ENCODE results near the gene GOLGA6L2. TPM values are rescaled to one million over a fixed set of nuclear protein-coding genes. Genes with fewer than 3 reads are reported as not detected.

GOLGA6L2 gene, protein sequence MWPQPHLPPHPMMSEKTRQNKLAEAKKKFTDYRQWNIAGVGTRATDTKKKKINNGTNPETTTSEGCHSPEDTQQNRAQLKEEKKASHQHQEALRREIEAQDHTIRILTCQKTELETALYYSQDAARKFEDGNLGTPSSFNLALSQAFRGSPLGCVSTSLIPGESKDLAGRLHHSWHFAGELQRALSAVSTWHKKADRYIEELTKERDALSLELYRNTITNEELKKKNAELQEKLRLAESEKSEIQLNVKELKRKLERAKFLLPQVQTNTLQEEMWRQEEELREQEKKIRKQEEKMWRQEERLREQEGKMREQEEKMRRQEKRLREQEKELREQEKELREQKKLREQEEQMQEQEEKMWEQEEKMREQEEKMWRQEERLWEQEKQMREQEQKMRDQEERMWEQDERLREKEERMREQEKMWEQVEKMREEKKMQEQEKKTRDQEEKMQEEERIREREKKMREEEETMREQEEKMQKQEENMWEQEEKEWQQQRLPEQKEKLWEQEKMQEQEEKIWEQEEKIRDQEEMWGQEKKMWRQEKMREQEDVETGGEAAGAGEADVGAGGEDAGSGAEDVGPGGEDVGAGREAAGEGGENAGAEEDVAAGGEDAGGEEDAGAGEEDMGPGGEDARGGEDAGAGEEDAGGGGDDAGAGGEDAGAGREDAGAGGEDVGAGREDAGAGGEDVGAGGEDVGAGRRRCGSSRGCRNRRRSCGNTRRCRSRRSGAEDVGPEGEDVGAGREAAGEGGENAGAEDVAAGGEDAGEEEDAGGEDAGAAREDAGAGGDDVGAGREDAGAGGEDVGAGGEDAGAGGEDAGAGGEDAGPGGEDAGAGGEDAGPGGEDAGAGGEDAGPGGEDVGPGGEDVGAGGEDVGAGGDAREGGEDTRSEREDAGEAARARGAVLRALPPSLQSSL
- total RNA-seq (2014; rRNA removed; shearing (Covaris generic); ENCODE audit: low replicate concordance): not detected in 2 replicates

GRCh38 chr15:23447107-23447500 is at the start of gene GOLGA6L2:
GOLGA6L2 (minus strand) TSS chr15:23447243; CDS start chr15:23447181, 62 bp downstream.
- Histone ChIP-seq H3K27me3 (ENCODE audit: low read length) (no peaks in the 10 kb centered on the region), H2AFZ (ENCODE audit: low read length) (no peak within 1 kb of the TSS), H3K4me1 (ENCODE audit: low read length) (no peaks in the 10 kb centered on the region), H4K20me1 (ENCODE audit: insufficient read depth, low read depth, low read length) (no peaks in the 10 kb centered on the region), H3K36me3 (ENCODE audit: insufficient read depth, low read length) (no peaks in the 10 kb centered on the region), H3K4me3 (ENCODE audit: low read length) (no peak within 1 kb of the TSS), H3K9me3 (ENCODE audit: low read length) (no peaks in the 10 kb centered on the region), H3K9ac (ENCODE audit: low read length) (no peak within 1 kb of the TSS), H3K79me2 (ENCODE audit: low read length) (no peaks in the 10 kb centered on the region), H3K9me2 (replicated peaks; ENCODE audit: insufficient read depth, low read length) (no peaks in the 10 kb centered on the region), H3K27ac (ENCODE audit: low read length) (no peak within 1 kb of the TSS), H3K4me2 (ENCODE audit: low read depth, low read length, poor library complexity, severe bottlenecking) (no peak within 1 kb of the TSS)
- DNase-seq: peak; percentile 81

DNA sequence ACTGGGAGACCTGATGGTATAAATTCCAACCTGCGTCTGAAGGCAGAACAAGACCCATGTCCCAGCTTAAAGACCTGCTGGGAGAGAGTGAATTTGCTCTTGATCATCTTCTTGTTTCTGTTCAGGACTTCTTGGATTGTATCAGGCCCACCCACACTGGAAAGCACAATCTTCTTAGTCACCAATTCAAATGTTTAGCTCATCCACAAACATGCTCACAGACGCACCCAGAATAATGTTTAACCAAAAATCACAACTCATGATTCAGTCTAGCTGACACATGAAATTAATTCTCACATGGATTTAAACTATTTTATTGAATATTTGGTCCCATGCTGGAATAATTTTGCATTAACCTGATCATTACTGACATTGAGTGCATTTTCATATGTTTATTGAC is 37.8 kb upstream of the GOLGA6L2 start:
- Histone ChIP-seq H3K4me2 (ENCODE audit: low read depth, low read length, poor library complexity, severe bottlenecking) (no peak overlapping the region), H3K9ac (ENCODE audit: low read length) (no peak overlapping the region), H3K79me2 (ENCODE audit: low read length) (no peaks in the 10 kb centered on the region), H3K9me3 (ENCODE audit: low read length) (no peaks in the 10 kb centered on the region), H3K27ac (ENCODE audit: low read length) (no peak overlapping the region), H4K20me1 (ENCODE audit: insufficient read depth, low read depth, low read length) (no peaks in the 10 kb centered on the region), H3K9me2 (replicated peaks; ENCODE audit: insufficient read depth, low read length) (no peaks in the 10 kb centered on the region), H3K27me3 (ENCODE audit: low read length) (no peaks in the 10 kb centered on the region), H2AFZ (ENCODE audit: low read length) (no peak overlapping the region), H3K4me1 (ENCODE audit: low read length) (no peaks in the 10 kb centered on the region), H3K36me3 (ENCODE audit: insufficient read depth, low read length) (no peaks in the 10 kb centered on the region), H3K4me3 (ENCODE audit: low read length) (no peak overlapping the region)
- no peak for DNase-seq

DNA sequence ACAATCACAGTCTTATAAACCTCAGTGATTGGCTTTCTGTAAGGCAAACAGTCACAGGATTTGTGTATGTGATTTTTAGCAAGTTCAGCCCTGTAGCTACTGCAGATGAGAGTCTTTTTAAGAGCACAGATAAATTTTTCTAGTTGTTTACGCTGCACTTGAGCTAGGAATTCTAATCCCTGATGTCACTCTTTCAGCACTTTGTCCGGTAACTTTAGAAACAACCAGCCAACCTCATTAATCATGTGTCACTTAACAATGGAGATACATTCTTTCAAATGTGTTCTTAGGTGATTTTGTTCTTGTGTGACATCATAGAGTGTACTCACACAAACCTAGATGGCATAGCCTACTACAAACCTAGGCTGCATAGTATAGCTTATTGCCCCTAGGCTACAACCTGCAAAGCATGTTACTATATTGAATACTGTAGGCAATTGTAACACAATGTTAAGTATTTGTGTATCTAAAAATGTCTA is 36.8 kb upstream of the GOLGA6L2 start:
- Histone ChIP-seq H3K4me1 (ENCODE audit: low read length) (no peaks in the 10 kb centered on the region), H3K9me2 (replicated peaks; ENCODE audit: insufficient read depth, low read length) (no peaks in the 10 kb centered on the region), H2AFZ (ENCODE audit: low read length) (no peak overlapping the region), H3K9me3 (ENCODE audit: low read length) (no peaks in the 10 kb centered on the region), H3K27ac (ENCODE audit: low read length) (no peak overlapping the region), H3K4me3 (ENCODE audit: low read length) (no peak overlapping the region), H3K27me3 (ENCODE audit: low read length) (no peaks in the 10 kb centered on the region), H4K20me1 (ENCODE audit: insufficient read depth, low read depth, low read length) (no peaks in the 10 kb centered on the region), H3K9ac (ENCODE audit: low read length) (no peak overlapping the region), H3K36me3 (ENCODE audit: insufficient read depth, low read length) (no peaks in the 10 kb centered on the region), H3K4me2 (ENCODE audit: low read depth, low read length, poor library complexity, severe bottlenecking) (no peak overlapping the region), H3K79me2 (ENCODE audit: low read length) (no peaks in the 10 kb centered on the region)
- no peak for DNase-seq

GRCh38 chr15:23482764-23483489 is 35.9 kb upstream of the GOLGA6L2 start:
- no peaks in the 10 kb centered on the region for H3K27me3 ChIP-seq (ENCODE audit: low read length)
- no peaks in the 10 kb centered on the region for H3K79me2 ChIP-seq (ENCODE audit: low read length)
- no peak overlapping the region for H3K27ac ChIP-seq (ENCODE audit: low read length)
- no peaks in the 10 kb centered on the region for H3K4me1 ChIP-seq (ENCODE audit: low read length)
- no peaks in the 10 kb centered on the region for H3K36me3 ChIP-seq (ENCODE audit: insufficient read depth, low read length)
- H3K4me3 ChIP-seq (ENCODE audit: low read length): no peak overlapping the region
- no peaks in the 10 kb centered on the region for H3K9me2 ChIP-seq (replicated peaks; ENCODE audit: insufficient read depth, low read length)
- no peak overlapping the region for H3K4me2 ChIP-seq (ENCODE audit: low read depth, low read length, poor library complexity, severe bottlenecking)
- H2AFZ ChIP-seq (ENCODE audit: low read length): no peak overlapping the region
- H4K20me1 ChIP-seq (ENCODE audit: insufficient read depth, low read depth, low read length): no peaks in the 10 kb centered on the region
- DNase-seq: no peak
- H3K9me3 ChIP-seq (ENCODE audit: low read length): no peaks in the 10 kb centered on the region
- no peak overlapping the region for H3K9ac ChIP-seq (ENCODE audit: low read length)

- no peaks in the 10 kb centered on the region for H3K9me2 ChIP-seq (replicated peaks; ENCODE audit: insufficient read depth, low read length)
- H3K36me3 ChIP-seq (ENCODE audit: insufficient read depth, low read length): no peaks in the 10 kb centered on the region
- no peaks in the 10 kb centered on the region for H3K9me3 ChIP-seq (ENCODE audit: low read length)
Observed at GRCh38 chr15:23482228-23482627, 35.2 kb upstream of the GOLGA6L2 start.

GRCh38 chr15:23477920-23478319 is 30.9 kb upstream of the GOLGA6L2 start:
- Histone ChIP-seq H3K9me3 (ENCODE audit: low read length) (no peaks in the 10 kb centered on the region), H3K27me3 (ENCODE audit: low read length) (no peaks in the 10 kb centered on the region), H3K79me2 (ENCODE audit: low read length) (no peaks in the 10 kb centered on the region), H3K9me2 (replicated peaks; ENCODE audit: insufficient read depth, low read length) (no peaks in the 10 kb centered on the region), H3K27ac (ENCODE audit: low read length) (no peak overlapping the region), H3K9ac (ENCODE audit: low read length) (no peak overlapping the region), H2AFZ (ENCODE audit: low read length) (no peak overlapping the region), H4K20me1 (ENCODE audit: insufficient read depth, low read depth, low read length) (no peaks in the 10 kb centered on the region), H3K4me1 (ENCODE audit: low read length) (no peaks in the 10 kb centered on the region), H3K36me3 (ENCODE audit: insufficient read depth, low read length) (no peaks in the 10 kb centered on the region), H3K4me3 (ENCODE audit: low read length) (no peak overlapping the region), H3K4me2 (ENCODE audit: low read depth, low read length, poor library complexity, severe bottlenecking) (no peak overlapping the region)
- no peak for DNase-seq

More at GRCh38 chr15:23482228-23482627, 35.2 kb upstream of the GOLGA6L2 start:
- H3K79me2 ChIP-seq (ENCODE audit: low read length): no peaks in the 10 kb centered on the region
- no peaks in the 10 kb centered on the region for H4K20me1 ChIP-seq (ENCODE audit: insufficient read depth, low read depth, low read length)
- no peaks in the 10 kb centered on the region for H3K27me3 ChIP-seq (ENCODE audit: low read length)
- H3K4me1 ChIP-seq (ENCODE audit: low read length): no peaks in the 10 kb centered on the region
- H3K4me3 ChIP-seq (ENCODE audit: low read length): no peak overlapping the region
- no peak for DNase-seq
- no peak overlapping the region for H3K9ac ChIP-seq (ENCODE audit: low read length)
- no peak overlapping the region for H3K4me2 ChIP-seq (ENCODE audit: low read depth, low read length, poor library complexity, severe bottlenecking)
- no peak overlapping the region for H2AFZ ChIP-seq (ENCODE audit: low read length)
- no peak overlapping the region for H3K27ac ChIP-seq (ENCODE audit: low read length)

GRCh38 chr15:23472678-23473077 is 25.6 kb upstream of the GOLGA6L2 start:
- Histone ChIP-seq H3K9ac (ENCODE audit: low read length) (no peak overlapping the region), H3K79me2 (ENCODE audit: low read length) (no peaks in the 10 kb centered on the region), H3K4me3 (ENCODE audit: low read length) (no peak overlapping the region), H4K20me1 (ENCODE audit: insufficient read depth, low read depth, low read length) (no peaks in the 10 kb centered on the region), H3K4me2 (ENCODE audit: low read depth, low read length, poor library complexity, severe bottlenecking) (no peak overlapping the region), H3K9me2 (replicated peaks; ENCODE audit: insufficient read depth, low read length) (no peaks in the 10 kb centered on the region), H3K36me3 (ENCODE audit: insufficient read depth, low read length) (no peaks in the 10 kb centered on the region), H3K27me3 (ENCODE audit: low read length) (no peaks in the 10 kb centered on the region), H3K4me1 (ENCODE audit: low read length) (no peaks in the 10 kb centered on the region), H3K9me3 (ENCODE audit: low read length) (no peaks in the 10 kb centered on the region), H3K27ac (ENCODE audit: low read length) (no peak overlapping the region), H2AFZ (ENCODE audit: low read length) (no peak overlapping the region)
- no peak for DNase-seq

Data from Karpas-422 (cell line).